T-helper 22 cell (primary cell): ENCODE measurements around the gene TNK1.

ENCODE experiments used
- DNase-seq: peaks from one replicate; pipeline ENCODE4 v3.0.0-alpha.2; 2020; ENCODE audit warnings: low read depth

TNK1 gene

DNA sequence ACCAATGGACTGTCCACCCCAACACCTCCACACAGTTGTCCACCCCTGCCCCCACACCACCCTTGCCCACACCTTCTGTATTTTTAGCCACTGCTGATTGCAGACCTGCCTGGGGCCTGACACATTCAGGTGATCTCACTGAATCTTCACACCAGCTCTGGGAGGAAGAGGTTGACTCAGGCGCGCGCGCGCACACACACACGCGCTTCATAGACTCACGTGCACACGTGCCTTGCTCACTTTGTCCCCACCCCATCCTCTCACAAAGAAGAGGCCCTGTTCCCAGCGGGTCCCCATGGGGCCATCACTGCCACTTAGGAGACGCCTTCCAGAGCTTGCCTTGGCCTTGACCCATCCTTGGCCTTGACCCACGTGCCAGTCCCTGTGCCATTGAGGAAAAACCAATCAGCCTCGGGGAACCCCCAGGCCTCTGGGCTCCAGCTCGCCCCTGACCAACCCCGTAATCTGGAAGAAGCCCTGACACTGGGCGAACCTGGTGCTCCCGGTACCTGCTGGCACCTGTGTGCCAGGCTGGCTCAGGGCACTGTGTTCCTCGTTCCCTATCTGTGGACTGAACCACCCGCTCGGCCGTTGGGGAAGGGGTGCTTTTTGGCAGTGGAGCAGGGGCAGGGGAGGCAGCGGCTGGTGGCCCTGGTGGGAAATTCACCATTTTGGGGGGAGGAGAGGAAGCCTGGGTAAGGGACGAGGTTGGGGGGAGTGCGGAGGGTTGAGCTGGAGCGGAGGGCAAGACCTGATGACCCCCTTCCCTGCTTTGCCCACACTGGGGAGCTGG, 29.9 kb downstream of the TNK1 start:
- DNase-seq, result no peak

DNA sequence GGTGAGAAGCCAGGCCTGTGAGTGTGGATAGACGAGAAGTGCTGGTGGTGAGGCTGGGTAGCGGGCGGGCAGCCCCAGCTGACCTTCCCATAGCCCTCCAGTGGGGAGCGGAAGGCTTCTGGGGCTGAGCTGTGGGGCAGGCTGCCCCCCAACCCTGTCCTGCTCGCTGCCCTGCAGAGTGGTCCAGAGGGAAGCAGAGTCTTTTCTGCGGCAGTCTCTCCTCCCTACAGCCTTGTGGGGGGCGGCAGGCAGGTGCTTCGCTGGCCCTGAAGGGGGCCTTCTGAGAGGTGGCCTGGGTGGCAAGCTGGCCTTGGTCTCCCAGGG, 30.5 kb downstream of the TNK1 start:
- no peak for DNase-seq

DNA sequence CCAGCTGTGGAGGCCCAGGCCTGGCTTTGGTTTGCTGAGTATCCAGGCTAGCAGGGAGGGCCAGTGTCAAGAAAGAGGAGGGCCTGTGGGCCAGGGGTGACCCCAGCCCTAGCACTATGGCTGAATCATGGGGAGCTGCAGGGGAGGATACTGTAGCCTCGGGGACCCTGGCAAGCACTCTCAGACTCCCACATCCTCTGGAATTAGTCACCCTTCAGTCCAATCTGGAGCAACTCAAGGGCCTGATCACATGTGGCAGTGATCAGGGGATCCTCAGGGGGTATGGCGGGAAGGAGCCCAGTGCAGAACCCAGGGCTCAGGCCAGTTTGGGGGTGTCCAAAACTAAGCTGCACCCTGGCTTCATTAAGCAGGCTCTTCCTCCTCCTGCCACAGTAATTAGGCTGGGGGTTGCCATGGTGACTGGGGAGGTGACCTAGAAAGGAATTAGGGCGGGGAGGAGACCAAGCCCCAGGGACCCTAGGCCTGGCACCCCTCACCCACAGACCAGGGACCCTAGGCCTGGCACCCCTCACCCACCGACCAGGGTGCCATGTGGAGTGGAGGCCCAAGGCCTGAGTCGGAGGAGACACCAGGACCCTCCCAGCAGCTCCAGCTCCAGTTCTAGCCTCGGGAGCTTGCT, 32.6 kb downstream of the TNK1 start:
- no peak for DNase-seq

DNA sequence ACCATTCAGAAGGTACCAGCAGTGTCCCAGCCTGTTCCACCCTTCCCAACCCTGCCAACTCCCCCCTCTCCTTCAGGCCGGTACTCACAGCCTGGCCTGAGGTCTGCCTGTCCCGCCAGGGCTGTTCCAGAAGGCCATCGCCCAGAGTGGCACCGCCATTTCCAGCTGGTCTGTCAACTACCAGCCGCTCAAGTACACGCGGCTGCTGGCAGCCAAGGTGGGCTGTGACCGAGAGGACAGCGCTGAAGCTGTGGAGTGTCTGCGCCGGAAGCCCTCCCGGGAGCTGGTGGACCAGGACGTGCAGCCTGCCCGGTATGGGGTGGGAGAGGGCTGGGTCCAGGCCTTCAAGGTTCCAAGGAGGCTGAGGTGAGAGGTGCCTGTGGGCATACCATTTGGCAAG, 33.9 kb downstream of the TNK1 start:
- DNase-seq, result no peak

DNA sequence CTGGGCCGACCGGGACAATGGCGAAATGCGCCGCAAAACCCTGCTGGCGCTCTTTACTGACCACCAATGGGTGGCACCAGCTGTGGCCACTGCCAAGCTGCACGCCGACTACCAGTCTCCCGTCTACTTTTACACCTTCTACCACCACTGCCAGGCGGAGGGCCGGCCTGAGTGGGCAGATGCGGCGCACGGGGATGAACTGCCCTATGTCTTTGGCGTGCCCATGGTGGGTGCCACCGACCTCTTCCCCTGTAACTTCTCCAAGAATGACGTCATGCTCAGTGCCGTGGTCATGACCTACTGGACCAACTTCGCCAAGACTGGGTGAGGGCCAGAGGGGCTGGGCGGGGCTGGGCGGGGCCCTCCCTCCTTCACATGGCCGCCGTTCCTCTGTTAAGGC, 34.9 kb downstream of the TNK1 start:
- DNase-seq, result no peak

DNA sequence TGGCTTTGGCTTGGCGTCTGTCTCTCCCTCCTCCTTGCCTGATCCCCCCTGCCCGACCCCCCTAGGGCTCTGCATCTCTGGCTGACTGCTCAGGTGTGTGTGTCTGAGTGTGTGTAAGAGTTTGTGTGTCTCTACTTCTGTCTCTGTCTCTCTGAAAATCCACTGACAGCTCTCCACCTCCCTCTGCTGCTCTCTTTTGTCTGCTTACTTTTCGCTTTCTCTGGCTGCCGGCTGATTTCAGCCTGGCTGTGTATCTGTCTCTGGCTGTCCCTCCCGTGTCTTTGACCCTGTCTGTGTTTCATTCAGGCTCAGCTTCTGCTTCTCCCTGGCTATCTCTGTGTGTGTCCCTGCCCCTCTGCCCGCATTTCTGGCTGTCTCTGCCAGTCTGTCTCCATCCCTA, 35.4 kb downstream of the TNK1 start:
- DNase-seq, result no peak

DNA sequence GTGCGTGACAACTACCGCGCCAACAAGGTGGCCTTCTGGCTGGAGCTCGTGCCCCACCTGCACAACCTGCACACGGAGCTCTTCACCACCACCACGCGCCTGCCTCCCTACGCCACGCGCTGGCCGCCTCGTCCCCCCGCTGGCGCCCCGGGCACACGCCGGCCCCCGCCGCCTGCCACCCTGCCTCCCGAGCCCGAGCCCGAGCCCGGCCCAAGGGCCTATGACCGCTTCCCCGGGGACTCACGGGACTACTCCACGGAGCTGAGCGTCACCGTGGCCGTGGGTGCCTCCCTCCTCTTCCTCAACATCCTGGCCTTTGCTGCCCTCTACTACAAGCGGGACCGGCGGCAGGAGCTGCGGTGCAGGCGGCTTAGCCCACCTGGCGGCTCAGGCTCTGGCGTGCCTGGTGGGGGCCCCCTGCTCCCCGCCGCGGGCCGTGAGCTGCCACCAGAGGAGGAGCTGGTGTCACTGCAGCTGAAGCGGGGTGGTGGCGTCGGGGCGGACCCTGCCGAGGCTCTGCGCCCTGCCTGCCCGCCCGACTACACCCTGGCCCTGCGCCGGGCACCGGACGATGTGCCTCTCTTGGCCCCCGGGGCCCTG, 36.3 kb downstream of the TNK1 start:
- no peak for DNase-seq

DNA sequence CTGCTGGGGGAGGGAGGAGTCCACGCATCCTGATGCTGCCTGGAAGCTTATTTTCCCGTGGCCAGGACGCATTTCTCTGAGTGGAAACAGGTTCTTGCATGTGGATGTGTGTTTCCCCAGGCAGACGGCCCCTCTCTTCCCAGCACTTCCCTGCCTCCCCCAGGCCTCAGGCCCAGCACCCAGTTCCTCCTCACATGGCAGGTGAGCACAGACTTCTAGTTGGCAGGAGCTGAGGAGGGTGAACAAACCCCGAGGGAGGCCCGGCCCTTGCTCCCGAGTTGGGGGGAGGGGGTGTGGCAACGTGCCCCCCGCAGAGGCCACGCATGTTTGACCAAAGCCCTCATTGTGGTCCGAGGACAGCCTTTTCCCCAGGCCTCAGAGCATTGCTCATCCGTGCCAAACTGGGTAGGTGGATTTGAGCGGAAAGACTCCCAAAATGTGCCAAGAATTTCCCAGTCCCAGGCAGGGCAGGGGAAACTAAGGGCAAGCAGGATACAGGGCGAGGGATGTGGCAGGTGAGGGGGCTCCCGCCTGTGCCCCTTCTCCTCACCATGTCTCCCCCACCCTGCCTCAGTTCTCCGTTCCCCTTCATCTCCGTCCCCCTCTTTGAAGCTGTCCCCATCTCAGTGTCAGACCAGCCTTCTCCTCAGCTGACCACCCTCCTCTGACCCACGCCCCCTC, 37.7 kb downstream of the TNK1 start:
- no peak for DNase-seq

DNA sequence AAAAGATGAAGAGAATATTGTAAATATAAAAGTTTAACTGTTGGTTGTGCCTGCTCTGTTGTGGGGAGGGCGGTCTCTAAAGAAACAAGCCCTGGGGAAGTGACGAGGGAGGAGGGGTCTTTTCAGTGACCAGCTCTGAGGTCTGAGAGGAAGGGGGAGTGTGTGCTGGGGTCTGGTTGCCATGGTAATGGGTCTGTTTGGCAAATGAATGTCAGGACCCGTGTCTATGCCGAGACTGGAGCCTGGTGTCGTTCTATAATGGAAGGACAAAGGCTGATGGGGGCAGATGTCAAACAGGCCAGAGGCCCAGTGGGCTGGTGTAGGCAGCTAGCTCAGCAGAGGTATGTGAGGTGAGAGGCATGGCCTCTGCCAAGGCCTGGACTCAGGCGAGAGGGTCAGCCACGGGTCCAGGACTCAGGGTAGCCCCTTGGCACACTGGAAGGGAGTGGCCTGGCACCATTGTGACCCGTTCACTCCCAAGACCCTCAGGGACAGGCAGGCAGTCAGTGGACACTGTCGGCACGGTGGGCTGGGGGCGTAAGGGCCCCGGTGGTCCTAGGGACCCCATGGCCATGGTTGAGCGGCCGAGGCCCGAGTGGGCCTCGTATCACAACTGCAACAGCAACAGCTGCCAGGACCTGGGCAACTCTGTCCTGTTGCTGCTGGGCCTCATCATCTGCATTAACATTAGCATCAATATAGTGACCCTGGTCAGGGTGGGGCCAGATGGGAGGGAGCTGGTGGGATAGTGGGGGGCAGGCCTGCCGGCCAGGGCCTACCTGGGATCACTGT, 39.1 kb downstream of the TNK1 start, which contains the start of gene SPEM1:
Gene SPEM1, plus strand, starts transcription at position 506 of the 792 bp plus-strand sequence. Its CDS starts 61 bp downstream, at position 567.
- DNase-seq, result no peak

DNA sequence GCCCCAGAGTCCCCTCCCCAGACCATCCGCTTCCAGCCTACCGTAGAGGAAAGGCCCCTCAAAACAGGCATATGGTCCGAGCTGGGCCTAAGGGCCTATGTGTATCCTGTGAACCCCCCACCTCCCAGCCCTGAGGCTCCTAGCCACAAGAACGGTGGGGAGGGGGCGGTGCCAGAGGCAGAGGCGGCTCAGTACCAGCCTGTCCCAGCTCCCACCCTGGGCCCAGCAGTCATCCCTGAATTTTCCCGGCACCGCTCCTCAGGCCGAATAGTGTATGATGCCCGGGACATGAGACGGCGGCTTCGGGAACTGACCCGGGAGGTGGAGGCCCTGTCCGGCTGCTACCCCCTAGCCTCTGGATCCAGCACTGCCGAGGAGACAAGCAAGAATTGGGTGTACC, 40.3 kb downstream of the TNK1 start:
- DNase-seq, result no peak

DNA sequence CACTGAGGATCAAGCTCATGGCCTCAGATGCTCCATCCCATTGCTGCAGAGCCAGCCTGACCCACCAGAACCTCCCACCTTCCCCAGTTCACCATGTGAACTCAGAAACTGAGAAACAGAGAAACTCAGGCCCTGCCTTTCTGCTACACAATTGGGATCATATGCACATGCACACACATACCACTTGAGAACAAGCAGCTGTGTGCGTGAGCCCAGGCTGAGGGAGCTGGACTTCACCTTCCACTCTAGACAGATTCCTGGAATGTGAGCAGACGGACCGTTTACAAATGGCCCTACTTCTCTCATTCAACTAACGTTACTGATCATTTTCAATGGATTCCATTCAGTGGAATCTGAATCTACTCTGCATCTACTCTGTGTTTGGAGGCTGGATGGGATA, 42.8 kb downstream of the TNK1 start:
- DNase-seq, result no peak

DNA sequence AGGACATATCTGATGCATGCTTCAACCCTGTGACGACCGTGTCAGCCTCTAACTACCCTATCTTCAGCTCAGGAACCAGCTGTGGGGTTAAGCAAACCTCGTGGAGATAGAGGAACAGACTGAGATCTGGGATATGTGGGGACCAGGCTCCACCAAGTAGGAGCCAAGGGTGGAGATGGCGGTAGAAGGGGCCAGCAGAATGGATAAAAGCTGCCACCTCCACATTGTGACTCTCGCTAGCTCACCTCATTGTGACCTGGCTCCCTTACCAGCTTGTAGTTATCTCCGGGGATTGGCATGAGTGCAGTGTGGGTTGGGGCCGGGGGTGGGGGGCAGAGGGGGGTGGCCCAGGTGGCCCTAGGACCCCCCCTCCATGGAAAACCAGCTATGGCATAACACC, 44.4 kb downstream of the TNK1 start, which contains the start of gene SPEM2:
Gene SPEM2, plus strand, starts transcription at position 301 of the 400 bp plus-strand sequence. Its CDS starts 73 bp downstream, at position 374.
- no peak for DNase-seq

DNA sequence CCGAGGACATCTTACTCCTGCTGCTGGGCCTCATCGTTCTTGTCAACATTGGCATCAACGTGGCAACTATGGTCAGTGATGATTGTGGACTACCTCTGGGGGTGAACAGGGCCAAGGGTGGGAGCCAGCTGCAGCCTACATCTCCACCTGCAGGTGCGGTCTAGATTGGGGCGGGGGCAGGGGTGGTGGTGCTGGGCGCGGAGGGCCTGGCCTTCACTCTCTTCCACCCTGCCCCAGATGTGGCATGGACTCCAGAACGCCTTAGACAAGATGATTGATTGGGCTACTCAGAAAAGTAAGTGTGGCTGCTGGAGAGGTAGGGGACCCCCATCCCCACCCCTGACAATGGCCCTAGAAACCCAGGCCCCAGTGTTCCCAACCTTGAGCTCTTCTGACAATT, 44.9 kb downstream of the TNK1 start:
- no peak for DNase-seq

DNA sequence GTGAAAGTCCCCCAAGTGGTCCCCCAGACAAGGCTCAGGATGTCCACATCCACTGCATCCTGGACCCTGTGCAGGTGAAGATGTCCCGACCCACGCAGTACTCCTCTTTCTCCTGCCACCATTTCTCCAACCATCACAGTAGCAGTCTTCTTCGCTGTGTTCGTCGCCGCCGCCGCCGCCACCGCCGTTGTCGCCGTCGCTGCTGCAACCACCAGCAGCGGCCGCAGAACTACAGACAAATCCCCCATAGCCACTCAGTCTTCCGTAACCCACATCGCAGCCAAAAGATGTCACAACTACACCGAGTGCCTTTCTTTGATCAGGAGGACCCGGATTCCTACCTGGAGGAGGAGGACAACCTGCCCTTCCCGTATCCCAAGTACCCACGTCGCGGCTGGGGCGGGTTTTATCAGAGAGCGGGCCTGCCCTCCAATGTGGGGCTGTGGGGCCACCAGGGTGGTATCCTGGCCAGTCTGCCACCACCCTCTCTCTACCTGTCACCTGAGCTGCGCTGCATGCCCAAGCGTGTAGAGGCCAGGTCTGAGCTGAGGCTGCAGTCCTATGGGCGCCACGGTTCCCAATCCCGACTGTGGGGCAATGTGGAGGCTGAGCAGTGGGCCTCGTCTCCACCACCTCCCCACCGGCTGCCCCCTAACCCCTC, 45.4 kb downstream of the TNK1 start:
- no peak for DNase-seq

DNA sequence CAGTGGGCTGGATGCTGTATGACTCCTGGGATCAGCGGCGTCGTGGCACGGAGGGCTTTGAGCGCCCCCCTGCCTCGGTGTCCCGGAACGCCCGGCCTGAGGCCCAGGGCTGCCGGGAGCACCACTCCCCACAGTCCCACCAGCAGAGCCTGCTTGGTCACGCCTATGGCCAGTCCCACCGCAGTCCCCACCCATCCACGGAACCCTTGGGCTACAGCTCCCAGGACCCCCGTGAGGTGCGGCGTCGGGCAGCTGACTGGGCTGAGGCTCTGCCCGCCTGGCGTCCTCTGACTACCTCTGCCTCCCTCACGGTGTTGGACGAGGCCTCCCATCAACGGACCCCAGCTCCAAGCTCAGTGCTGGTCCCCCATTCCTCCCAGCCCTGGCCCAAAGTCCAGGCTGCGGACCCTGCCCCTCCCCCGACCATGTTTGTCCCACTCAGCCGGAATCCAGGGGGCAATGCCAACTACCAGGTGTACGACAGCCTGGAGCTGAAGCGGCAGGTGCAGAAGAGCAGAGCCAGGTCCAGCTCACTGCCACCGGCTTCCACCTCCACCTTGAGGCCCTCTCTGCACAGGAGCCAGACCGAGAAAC, 46.1 kb downstream of the TNK1 start:
- no peak for DNase-seq

DNA sequence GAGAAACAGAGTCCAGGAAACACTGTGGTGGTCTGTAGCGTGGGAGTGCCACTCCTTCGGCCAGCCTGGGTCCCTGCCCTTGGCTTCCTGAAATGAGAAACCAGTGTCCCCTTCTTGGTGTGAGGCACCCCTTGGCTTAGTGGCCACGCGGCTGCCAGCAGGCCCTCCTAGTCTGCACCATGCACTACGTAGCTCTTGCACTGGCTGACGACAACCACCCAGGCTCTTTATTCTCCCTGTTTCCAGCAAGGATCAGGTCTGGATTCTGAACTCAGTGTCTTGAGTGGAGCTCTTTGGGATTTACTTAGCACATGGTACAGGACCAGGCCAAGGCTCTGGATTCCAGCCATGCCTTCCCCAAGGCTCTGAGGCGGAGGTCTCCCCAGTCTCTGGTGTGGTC, 46.7 kb downstream of the TNK1 start:
- no peak for DNase-seq

DNA sequence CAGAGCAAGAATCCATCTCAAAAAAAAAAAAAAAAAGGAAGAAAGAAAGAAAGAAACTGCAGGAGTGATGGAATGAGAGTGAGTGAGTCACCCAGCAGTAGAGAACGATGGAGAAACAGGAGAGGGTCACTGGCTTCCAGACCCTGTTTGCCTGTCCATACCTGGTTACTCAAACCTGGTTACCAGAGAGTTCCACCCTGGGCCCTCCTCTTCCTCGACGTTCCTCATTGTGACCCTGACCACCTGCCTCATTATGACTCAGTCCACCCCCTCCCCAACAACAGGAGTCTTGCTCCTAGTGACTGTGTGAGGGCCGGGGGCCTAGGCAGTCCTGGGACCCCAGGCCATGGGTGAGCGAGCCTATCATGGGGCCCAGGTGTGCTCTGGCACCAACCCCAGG, 47.7 kb downstream of the TNK1 start, which contains the start of gene SPEM3:
Gene SPEM3, plus strand, starts transcription at position 301 of the 400 bp plus-strand sequence. Its CDS starts 46 bp downstream, at position 347.
- no peak for DNase-seq

DNA sequence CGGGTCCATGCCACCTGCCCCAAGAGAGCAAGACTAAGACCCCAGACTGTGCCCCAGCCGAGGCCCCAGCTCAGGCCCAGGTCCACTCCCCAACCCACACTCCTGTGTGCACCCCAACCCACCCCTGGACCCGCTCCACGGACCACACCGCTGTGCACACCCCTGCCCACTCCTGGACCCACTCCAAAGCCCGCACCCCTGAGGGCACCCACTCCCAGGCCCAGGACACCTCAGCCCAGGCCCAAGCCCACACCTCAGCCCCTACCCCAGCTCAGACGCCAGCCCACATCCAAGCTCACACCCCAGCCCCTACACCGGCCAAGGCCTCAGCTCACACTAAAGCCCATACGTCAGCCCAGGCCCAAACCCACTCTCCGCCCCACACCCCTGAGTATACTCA, 48.8 kb downstream of the TNK1 start:
- no peak for DNase-seq

DNA sequence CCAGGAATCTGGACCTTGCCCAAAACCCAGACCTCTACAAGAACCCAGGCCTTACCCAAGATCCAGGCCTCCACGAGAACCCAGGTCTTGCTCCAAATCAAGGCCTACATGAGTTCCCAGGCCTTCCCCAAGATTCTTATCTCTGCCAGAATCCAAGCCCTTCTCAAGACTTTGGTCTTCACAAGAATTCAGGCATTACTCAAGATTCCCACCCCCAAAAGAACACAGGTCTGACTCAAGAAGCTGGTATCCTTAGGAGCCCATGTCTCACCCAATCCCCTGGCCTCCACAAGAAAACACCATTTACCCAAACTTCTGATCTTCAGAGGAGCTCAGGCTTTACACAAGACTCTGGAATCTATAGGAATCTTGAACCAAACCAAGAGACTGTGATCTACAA, 50.3 kb downstream of the TNK1 start:
- no peak for DNase-seq

DNA sequence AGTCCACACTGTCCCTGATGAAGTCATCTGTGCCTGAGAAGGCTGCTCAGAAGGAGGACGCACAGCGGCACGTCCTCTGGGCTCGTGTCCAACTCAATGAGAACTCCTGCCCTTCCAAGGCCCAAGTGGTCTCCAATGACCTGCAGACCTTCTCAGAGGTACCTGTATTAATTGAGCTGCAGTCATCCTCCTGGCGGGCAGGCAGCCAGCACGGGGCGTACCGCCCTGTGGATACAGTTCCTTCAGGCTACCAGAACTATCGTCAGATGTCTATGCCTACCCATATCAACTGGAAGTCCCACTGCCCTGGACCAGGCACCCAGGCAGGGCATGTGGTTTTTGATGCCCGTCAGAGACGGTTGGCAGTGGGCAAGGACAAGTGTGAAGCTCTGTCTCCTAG, 51.4 kb downstream of the TNK1 start:
- DNase-seq, result no peak
